ENCODE data around the gene NOX4. TPM values are rescaled to one million over a fixed set of nuclear protein-coding genes. Genes with fewer than 3 reads are reported as not detected.
"Not testable (repeated sequence)": the region's sequence is repeated elsewhere in the genome, so short reads cannot be mapped to it uniquely, and the experiment has no call there.

The NOX4 gene
- total RNA-seq, 2 experiments from 2014 or later = not detected

- Mint-ChIP-seq H3K4me1 (no peaks in the 10 kb centered on the region), H3K27me3 (no peaks in the 10 kb centered on the region), H3K9me3 (ENCODE audit: low read depth) (no peaks in the 10 kb centered on the region), H3K36me3 (no peaks in the 10 kb centered on the region), H3K27ac (no peak overlapping the region), H3K4me3 (no peak overlapping the region)
- no peak for ATAC-seq
- no peak for DNase-seq
- CTCF ChIA-PET = no interaction called here
Measured at GRCh38 chr11:89293965-89294679, 197.1 kb downstream of the NOX4 start.

- not testable (repeated sequence) for H3K4me1 Mint-ChIP-seq, ATAC-seq, H3K4me3 Mint-ChIP-seq
Measured at GRCh38 chr11:89288004-89288403, 203.2 kb downstream of the NOX4 start.

GRCh38 chr11:89286601-89287000, 204.6 kb downstream of the NOX4 start:
- ATAC-seq; H3K27ac Mint-ChIP-seq; DNase-seq; CTCF ChIA-PET; H3K4me3 Mint-ChIP-seq; H3K4me1 Mint-ChIP-seq; H3K27me3 Mint-ChIP-seq; H3K36me3 Mint-ChIP-seq; H3K9me3 Mint-ChIP-seq (ENCODE audit: low read depth): not testable (repeated sequence)

More at GRCh38 chr11:89288004-89288403, 203.2 kb downstream of the NOX4 start:
- DNase-seq; CTCF ChIA-PET; H3K36me3 Mint-ChIP-seq; H3K9me3 Mint-ChIP-seq (ENCODE audit: low read depth); H3K27me3 Mint-ChIP-seq; H3K27ac Mint-ChIP-seq: not testable (repeated sequence)

- H3K27ac Mint-ChIP-seq; H3K36me3 Mint-ChIP-seq; ATAC-seq; CTCF ChIA-PET; H3K4me1 Mint-ChIP-seq; H3K9me3 Mint-ChIP-seq (ENCODE audit: low read depth); DNase-seq; H3K4me3 Mint-ChIP-seq; H3K27me3 Mint-ChIP-seq: not testable (repeated sequence)
Measured at GRCh38 chr11:89281032-89281677, 210.0 kb downstream of the NOX4 start.

- no peak overlapping the region for H3K27ac Mint-ChIP-seq
- no peak overlapping the region for H3K4me3 Mint-ChIP-seq
- H3K36me3 Mint-ChIP-seq = no peaks in the 10 kb centered on the region
- DNase-seq (no peak), ATAC-seq (no peak)
- no peaks in the 10 kb centered on the region for H3K4me1 Mint-ChIP-seq
- CTCF ChIA-PET = no interaction called here
- H3K27me3 Mint-ChIP-seq = no peaks in the 10 kb centered on the region
- H3K9me3 Mint-ChIP-seq (ENCODE audit: low read depth) = no peaks in the 10 kb centered on the region
Measured at GRCh38 chr11:89279176-89279575, 212.0 kb downstream of the NOX4 start.

GRCh38 chr11:89275966-89276365, 215.2 kb downstream of the NOX4 start:
- H3K4me3 Mint-ChIP-seq = no peak overlapping the region
- H3K36me3 Mint-ChIP-seq = no peaks in the 10 kb centered on the region
- no peaks in the 10 kb centered on the region for H3K4me1 Mint-ChIP-seq
- H3K27ac Mint-ChIP-seq = no peak overlapping the region
- no peaks in the 10 kb centered on the region for H3K9me3 Mint-ChIP-seq (ENCODE audit: low read depth)
- CTCF ChIA-PET = no interaction called here
- H3K27me3 Mint-ChIP-seq = no peaks in the 10 kb centered on the region
- ATAC-seq (no peak), DNase-seq (no peak)

Other genes with a start within 250 kb of the NOX4 start
- not detected for gene TRIM77, start 218.9 kb upstream of the NOX4 start, total RNA-seq

Measured in activated CD8-positive, alpha-beta memory T cell treated with anti-CD3 and anti-CD28 coated beads, Interleukin-2, amount 10 ng/mL, durations not matched to agents 7 days and 5 days (primary cell).